Femur (tissue), 1 donor: ENCODE data around the gene VAPA.

Experiments used
- DNase-seq: peaks from one replicate; pipeline ENCODE4 v3.0.0-alpha.2; 2017

The VAPA gene

GRCh38 chr18:9944805-9945204 lies 31.0 kb downstream of the VAPA start:
- no peak for DNase-seq

- DNase-seq = no peak
These were observed 33.0 kb downstream of the VAPA start for GRCh38 chr18:9946831-9947230.

GRCh38 chr18:9947248-9947647 lies 33.4 kb downstream of the VAPA start:
- no peak for DNase-seq

GRCh38 chr18:9949315-9949714 lies 35.5 kb downstream of the VAPA start:
- DNase-seq = no peak

GRCh38 chr18:9949861-9950260 lies 36.0 kb downstream of the VAPA start:
- no peak for DNase-seq

GRCh38 chr18:9950289-9951016 lies 36.6 kb downstream of the VAPA start:
- DNase-seq = no peak

GRCh38 chr18:9951022-9951859 lies 37.4 kb downstream of the VAPA start:
- peak; percentile 50 for DNase-seq

GRCh38 chr18:9952633-9953416 lies 39.0 kb downstream of the VAPA start:
- no peak for DNase-seq

GRCh38 chr18:9958861-9959399 lies 45.1 kb downstream of the VAPA start:
- no peak for DNase-seq

- no peak for DNase-seq
These were observed 45.7 kb downstream of the VAPA start for GRCh38 chr18:9959564-9959963.

GRCh38 chr18:9960258-9960904 lies 46.6 kb downstream of the VAPA start:
- DNase-seq = no peak

GRCh38 chr18:9961041-9961440 lies 47.2 kb downstream of the VAPA start:
- DNase-seq = no peak

GRCh38 chr18:9965711-9966624 lies 52.2 kb downstream of the VAPA start:
- DNase-seq = no peak

GRCh38 chr18:9968081-9968848 lies 54.4 kb downstream of the VAPA start:
- no peak for DNase-seq

- DNase-seq = no peak
These were observed 55.4 kb downstream of the VAPA start for GRCh38 chr18:9969247-9969646.

- DNase-seq = peak; percentile 88
These were observed 57.6 kb downstream of the VAPA start for GRCh38 chr18:9971313-9971920.

GRCh38 chr18:9973470-9973869 lies 59.7 kb downstream of the VAPA start:
- DNase-seq = no peak

GRCh38 chr18:9974279-9974915 lies 60.6 kb downstream of the VAPA start:
- no peak for DNase-seq

GRCh38 chr18:9975658-9976057 lies 61.8 kb downstream of the VAPA start:
- DNase-seq = no peak

GRCh38 chr18:9982711-9983110 lies 68.9 kb downstream of the VAPA start:
- DNase-seq = no peak
